HL-60 (cell line): ENCODE measurements around the gene FOXP1.

ENCODE experiments used
- CTCF ChIP-seq: IDR thresholded peaks from one replicate; pipeline ENCODE4 v1.5.1; 2011; ENCODE audit warnings: low read length, control low read depth, inconsistent platforms; ENCODE audit not compliant: insufficient read depth
- POLR2AphosphoS5 ChIP-seq: IDR thresholded peaks from 2 replicates; pipeline ENCODE4 v1.6.1; 2012; ENCODE audit warnings: low read depth
- REST ChIP-seq: IDR thresholded peaks from 2 replicates; pipeline ENCODE4 v1.6.1; 2012; ENCODE audit warnings: low read depth; ENCODE audit not compliant: insufficient replicate concordance

GRCh38 chr3:70992131-70992530, 591.4 kb downstream of the FOXP1 start:
- no peak for TF ChIP-seq CTCF
- TF ChIP-seq POLR2AphosphoS5, result no peak
- no peak for TF ChIP-seq REST
